NCI-H1436 treated with DMSO at 0.1 percent for 48 hours (cell line): ENCODE data around the gene AFF3.
"Not testable (repeated sequence)": the region's sequence is repeated elsewhere in the genome, so short reads cannot be mapped to it uniquely, and the experiment has no call there.

Source experiments
- DNase-seq: peaks from one replicate; lab custom pipeline; 2025; lab: John Stamatoyannopoulos, UW

AFF3 gene

GRCh38 chr2:100107906-100108647, 34.3 kb downstream of the AFF3 start:
- no peak for DNase-seq

- no peak for DNase-seq
Observed at GRCh38 chr2:100107440-100107839, 35.0 kb downstream of the AFF3 start.

- DNase-seq, result no peak
Observed at GRCh38 chr2:100106460-100106859, 35.9 kb downstream of the AFF3 start.

DNA sequence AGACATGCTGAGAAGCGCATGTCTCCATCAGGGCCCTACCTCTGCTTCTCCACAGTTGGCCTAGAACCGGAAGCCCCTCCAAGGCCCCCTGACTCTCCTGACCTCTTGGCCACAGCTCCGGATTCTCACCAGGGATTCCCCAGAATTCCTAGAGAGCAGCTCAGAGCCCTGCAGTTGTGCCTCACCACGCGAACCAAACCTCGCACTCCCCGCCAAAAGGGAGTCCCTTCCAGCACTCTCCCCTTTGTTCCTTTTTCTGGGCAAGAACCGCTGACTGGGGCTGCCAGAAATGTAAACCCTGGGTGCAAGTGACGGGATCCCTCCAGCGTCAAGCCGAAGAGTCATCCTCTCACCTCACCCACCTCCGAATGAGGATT, 36.7 kb downstream of the AFF3 start:
- no peak for DNase-seq

- no peak for DNase-seq
Observed at GRCh38 chr2:100104718-100105677, 37.4 kb downstream of the AFF3 start.

DNA sequence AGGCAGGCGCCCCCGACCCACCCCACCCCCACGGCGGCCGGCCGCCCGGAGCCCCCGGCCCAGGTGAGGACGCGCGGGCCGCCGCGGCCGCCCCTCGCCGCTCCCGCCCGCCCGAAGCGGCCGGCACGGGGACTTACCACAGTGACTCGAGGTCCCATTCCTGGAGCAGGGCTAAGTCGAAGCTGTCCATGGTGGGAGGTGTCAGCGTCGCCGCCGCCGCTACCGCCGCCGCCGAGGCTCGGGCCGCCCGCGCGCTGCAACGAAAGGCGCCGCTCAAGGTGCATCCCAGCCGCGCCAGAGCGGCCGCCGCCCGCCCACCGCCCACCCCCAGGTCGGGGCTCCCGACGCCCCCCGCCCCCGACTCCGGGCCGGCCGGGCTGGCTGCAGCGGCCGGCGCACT, 38.1 kb downstream of the AFF3 start:
- DNase-seq, result not testable (repeated sequence)

DNA sequence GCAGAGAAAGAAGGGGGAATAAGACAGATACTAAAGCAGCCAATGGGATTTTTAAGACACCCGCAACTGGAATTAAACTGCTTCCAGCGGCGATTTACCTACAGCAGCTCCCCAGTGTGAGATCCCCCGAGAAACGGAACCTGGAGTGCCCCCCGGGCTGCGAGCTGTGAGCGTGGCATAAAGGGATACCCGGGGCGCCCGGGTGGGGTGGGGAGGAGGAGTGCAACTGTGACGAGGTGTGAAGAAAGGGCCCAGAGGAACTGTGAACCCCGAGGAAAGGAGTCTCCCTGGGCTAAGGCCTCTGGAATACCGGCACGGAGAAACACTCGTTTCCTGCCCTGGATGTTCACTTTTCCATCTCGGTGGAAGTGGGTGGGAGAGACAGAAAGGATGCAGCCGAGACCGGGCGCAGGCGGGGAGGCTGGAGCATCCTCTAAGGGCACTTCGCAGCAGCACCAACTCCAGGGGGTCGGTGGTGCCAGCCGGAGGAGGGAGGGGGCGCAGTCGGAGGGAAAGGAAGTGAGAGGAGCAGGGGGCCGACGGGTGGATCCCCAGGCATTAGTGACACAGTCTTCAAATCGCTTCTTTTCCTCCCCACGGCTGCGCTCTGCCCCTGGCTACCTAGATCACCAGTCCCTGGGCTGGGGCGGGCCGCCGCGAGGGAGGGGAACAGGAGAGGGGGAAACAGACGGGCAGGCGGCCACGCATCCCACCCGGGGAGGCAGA, 38.7 kb downstream of the AFF3 start:
- DNase-seq, result not testable (repeated sequence)

GRCh38 chr2:100102466-100103180, 39.8 kb downstream of the AFF3 start:
- DNase-seq, result not testable (repeated sequence)

- DNase-seq, result not testable (repeated sequence)
Observed at GRCh38 chr2:100098855-100099254, 43.5 kb downstream of the AFF3 start.

- not testable (repeated sequence) for DNase-seq
Observed at GRCh38 chr2:100097611-100098294, 44.6 kb downstream of the AFF3 start.

DNA sequence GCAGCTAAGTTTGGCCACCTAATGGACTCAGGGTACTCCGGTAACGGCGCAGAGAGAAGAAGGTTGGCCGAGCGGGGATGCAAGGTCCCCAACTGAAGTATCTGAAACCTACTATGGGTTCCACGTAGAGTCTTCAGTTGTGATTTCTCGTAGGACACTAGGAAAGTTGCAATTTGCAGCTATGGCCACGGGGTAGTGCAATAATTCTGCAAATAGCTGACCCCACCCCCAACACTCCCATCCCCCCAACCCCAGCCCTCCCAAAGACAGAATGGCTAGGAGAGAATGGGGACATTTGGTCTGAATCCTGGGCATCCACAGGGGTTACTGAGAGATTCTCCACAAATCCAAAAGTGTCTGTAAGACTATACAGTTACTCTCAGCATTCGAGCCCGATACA, 46.5 kb downstream of the AFF3 start:
- DNase-seq, result not testable (repeated sequence)

DNA sequence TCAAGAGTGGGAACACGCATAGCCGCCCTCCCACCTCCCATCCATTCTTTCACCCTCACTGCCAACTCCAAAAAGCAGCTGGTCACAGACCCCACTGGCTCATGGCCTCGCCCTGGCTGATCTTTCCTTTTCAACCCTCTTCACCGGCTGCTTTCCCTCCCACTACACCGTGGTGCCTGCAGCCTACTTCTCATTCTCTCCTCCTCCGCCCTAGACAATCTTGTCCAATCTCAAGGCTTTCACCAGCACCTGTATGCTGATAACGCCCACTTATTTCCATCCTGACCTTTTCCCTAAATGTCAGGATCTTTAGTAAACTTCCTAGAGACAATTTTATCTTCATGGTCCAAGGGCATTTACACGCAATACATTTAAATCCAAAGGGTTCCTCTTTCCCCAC, 50.6 kb downstream of the AFF3 start:
- DNase-seq, result not testable (repeated sequence)

GRCh38 chr2:100085744-100086143, 56.6 kb downstream of the AFF3 start:
- DNase-seq, result not testable (repeated sequence)

DNA sequence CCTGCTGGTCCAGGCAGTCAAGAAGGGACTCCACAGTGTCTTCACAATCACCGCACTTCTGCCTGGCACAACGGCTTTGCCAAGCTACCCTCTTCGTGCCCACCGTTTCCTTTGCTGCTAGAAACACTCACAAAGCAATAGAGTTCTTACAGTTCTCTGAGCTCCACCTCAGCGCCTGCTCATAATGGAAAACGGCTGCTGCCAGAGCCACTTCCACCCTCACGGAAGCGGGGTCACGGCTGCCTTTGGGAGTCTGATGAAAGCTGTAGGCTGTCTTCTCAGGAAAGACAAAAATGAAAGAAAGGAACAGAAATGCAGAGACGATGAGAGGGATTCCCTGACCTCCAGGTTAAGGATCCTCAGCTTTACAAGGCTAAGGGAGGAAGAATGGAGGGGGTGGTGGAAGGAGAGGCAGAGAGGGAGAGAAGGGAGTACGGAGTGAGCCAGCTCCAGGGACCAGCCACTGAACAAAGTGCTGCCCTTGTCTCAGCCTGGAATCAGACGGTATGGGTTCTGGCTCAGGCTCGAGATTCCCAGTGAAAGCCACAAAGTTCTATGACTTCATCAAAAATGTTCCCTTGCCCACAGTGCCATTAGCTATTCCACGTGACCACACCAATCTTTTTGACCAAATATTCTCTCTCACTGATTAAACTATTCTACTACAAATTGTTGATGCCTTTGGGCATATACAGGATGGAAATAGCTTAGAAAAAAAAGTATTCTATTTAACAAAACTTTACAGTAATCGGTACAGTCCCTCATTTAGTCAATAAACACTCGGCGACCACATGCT, 58.8 kb downstream of the AFF3 start:
- not testable (repeated sequence) for DNase-seq

DNA sequence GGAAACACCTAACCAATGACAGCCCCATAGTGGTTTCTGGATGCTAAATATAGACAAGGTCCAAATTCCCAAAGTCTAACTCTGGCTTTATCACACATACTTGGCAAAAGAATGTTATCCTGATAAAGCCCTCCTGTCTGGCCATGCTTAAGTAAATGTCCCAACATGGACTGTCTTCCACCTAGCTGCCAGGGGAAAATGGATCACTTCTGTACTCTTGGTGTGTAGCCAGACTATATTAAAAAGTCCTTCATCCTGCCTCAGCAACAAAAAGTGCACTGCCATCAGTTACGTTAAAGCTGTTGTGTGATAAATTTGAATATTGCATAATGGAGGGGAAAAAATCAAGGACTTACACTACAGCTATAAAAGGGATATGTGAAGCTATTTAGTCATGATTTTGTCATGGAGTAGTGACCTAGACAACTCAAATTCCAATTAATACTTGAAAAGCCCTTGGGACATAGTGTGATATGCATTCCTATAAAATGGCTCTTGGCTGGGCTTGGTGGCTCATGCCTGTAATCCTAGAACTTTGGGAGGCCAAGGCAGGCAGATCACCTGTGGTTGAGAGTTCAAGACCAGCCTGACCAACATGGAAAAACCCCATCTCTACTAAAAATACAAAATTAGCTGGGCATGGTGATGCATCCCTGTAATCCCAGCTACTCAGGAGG, 60.0 kb downstream of the AFF3 start:
- not testable (repeated sequence) for DNase-seq

GRCh38 chr2:100077935-100078334, 64.5 kb downstream of the AFF3 start:
- DNase-seq, result no peak

DNA sequence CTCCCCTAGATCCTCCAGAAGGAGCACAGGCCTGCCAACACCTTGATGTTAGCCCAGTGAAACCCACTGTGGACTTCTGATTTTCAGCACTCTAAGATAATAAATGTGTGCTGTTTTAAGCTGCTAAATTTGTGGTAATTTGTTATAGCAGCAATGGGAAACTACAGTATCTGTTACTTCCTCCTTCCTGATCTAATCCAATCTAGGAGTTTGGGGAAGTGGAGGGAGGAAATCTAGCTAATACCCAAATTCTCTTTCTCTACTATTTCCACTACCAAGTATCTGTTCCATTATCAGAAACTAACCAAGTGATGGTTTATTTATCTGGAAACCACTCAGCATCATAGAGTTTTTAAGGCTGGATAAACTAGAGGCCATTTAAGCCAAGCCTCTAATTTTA, 64.9 kb downstream of the AFF3 start:
- no peak for DNase-seq

GRCh38 chr2:100075532-100075931, 66.9 kb downstream of the AFF3 start:
- no peak for DNase-seq

GRCh38 chr2:100073110-100073509, 69.3 kb downstream of the AFF3 start:
- no peak for DNase-seq

DNA sequence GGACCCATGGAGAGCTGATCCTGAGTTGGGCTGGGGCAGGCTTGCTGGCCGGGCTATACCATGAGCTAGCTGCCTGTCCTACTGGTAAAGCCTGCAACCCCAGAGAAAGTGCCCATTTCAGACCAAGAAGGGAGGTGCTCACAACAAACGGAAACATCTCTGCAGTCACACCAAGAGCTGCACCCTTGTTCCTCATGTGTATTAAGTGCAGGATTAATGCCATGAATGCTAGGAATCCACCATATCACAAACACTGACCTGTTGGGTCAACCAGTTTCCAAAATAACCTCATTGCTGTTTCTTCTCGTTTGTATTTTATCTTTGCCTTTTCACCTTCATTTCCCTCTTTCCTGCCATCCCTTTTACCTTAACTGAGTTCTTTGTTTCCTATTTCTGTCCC, 69.9 kb downstream of the AFF3 start:
- no peak for DNase-seq
